Measurements from ENCODE around the gene NBEAL1.

The NBEAL1 gene

DNA sequence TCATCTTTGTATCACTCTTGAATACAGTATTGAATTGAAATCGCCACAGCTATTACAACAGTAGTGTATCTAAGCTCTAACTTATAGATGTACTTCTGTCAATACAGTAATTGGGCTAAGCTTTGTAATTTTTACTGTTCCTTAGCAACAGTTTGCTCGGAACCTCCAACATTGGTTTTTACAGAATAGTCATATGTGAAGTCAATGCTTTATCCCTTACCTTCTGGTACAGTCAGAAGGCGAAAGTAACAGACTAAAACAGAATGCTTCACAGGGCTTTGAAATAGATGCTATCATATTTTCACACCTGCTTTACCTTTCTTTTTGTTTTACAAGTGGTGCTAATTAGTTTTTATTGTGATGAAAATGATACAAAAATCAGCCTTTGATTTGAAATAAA lies 177.3 kb downstream of the NBEAL1 start:
- Histone ChIP-seq H3K9me2 (replicated peaks; ENCODE audit: insufficient read depth, low read length) (no peaks in the 10 kb centered on the region), H3K4me1 (ENCODE audit: low read length) (no peaks in the 10 kb centered on the region), H4K20me1 (ENCODE audit: insufficient read depth, low read length) (no peaks in the 10 kb centered on the region), H2AFZ (ENCODE audit: low read length) (no peak overlapping the region), H3F3A (ENCODE audit: insufficient read depth, low read length) (no peaks in the 10 kb centered on the region), H3K27me3 (replicated peaks; ENCODE audit: insufficient read depth, low read length) (no peaks in the 10 kb centered on the region), H3K9me3 (replicated peaks; ENCODE audit: insufficient read depth, low read length) (no peaks in the 10 kb centered on the region), H3K27ac (ENCODE audit: low read length) (no peak overlapping the region), H3K4me2 (ENCODE audit: low read depth, low read length) (no peak overlapping the region), H3K79me2 (ENCODE audit: low read length) (no peaks in the 10 kb centered on the region), H3K4me3 (ENCODE audit: low read length) (no peak overlapping the region), H3K9ac (ENCODE audit: low read length) (no peak overlapping the region), H3K36me3 (replicated peaks; ENCODE audit: insufficient read depth, low read length) (no peaks in the 10 kb centered on the region)
- no peak for DNase-seq
- TF ChIP-seq EZH2 (optimal IDR thresholded peaks at IDR 0.05; ENCODE audit: low read depth, low read length) (no peak), EZH2phosphoT487 (IDR thresholded peaks at IDR 0.05; ENCODE audit: low read length) (no peak)
- TF ChIP-seq, protein P1, sequence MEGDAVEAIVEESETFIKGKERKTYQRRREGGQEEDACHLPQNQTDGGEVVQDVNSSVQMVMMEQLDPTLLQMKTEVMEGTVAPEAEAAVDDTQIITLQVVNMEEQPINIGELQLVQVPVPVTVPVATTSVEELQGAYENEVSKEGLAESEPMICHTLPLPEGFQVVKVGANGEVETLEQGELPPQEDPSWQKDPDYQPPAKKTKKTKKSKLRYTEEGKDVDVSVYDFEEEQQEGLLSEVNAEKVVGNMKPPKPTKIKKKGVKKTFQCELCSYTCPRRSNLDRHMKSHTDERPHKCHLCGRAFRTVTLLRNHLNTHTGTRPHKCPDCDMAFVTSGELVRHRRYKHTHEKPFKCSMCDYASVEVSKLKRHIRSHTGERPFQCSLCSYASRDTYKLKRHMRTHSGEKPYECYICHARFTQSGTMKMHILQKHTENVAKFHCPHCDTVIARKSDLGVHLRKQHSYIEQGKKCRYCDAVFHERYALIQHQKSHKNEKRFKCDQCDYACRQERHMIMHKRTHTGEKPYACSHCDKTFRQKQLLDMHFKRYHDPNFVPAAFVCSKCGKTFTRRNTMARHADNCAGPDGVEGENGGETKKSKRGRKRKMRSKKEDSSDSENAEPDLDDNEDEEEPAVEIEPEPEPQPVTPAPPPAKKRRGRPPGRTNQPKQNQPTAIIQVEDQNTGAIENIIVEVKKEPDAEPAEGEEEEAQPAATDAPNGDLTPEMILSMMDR (IDR thresholded peaks at IDR 0.05; ENCODE audit: low read length): no peak

DNA sequence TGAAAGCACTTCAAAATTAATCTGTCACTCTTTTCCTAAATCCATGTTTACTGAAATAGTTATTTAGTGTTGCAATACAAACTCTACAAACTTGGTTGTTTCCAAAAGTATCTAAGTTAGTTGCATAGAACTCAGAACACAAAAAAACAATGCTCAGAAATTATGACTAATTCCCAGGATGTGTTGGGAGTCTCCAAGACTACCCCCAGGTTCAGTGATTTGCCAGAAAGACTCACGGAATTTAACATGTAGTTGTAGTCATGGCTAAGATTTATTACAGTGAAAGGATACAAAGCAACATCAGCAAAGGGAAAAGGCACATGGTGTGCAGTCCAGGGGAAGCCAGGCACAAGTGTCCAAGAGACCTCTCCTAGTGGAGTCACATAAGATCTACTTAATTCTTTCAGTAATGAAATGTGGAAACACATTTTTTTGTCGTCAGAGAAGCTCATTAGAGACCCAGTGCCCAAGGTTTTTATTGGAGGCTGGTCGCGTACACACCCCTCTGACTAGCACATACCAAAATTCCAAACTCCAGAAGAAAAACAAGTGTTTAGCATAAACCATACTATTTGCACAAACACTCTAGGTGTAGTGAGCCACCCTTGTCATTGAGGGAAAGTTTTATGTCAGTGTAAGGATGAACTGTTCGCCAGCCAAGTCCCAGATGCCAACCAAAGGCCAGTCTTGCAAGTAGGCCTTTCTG lies 180.8 kb downstream of the NBEAL1 start:
- no peaks in the 10 kb centered on the region for H3K27me3 ChIP-seq (replicated peaks; ENCODE audit: insufficient read depth, low read length)
- H3K4me2 ChIP-seq (ENCODE audit: low read depth, low read length): no peak overlapping the region
- H3F3A ChIP-seq (ENCODE audit: insufficient read depth, low read length): peaks cover 5% of the 10 kb centered on the region; the same call in 1 of the 2 replicates
- H3K4me1 ChIP-seq (ENCODE audit: low read length): peaks cover 11% of the 10 kb centered on the region
- H2AFZ ChIP-seq (ENCODE audit: low read length): no peak overlapping the region
- H3K9ac ChIP-seq (ENCODE audit: low read length): no peak overlapping the region
- H4K20me1 ChIP-seq (ENCODE audit: insufficient read depth, low read length): no peaks in the 10 kb centered on the region
- no peaks in the 10 kb centered on the region for H3K9me2 ChIP-seq (replicated peaks; ENCODE audit: insufficient read depth, low read length)
- no peak for DNase-seq
- H3K36me3 ChIP-seq (replicated peaks; ENCODE audit: insufficient read depth, low read length): no peaks in the 10 kb centered on the region
- H3K79me2 ChIP-seq (ENCODE audit: low read length): no peaks in the 10 kb centered on the region
- H3K9me3 ChIP-seq (replicated peaks; ENCODE audit: insufficient read depth, low read length): no peaks in the 10 kb centered on the region
- H3K4me3 ChIP-seq (ENCODE audit: low read length): no peak overlapping the region
- no peak overlapping the region for H3K27ac ChIP-seq (ENCODE audit: low read length)
- TF ChIP-seq EZH2 (optimal IDR thresholded peaks at IDR 0.05; ENCODE audit: low read depth, low read length) (no peak), EZH2phosphoT487 (IDR thresholded peaks at IDR 0.05; ENCODE audit: low read length) (no peak)
- TF ChIP-seq, protein P1 (IDR thresholded peaks at IDR 0.05; ENCODE audit: low read length): no peak

DNA sequence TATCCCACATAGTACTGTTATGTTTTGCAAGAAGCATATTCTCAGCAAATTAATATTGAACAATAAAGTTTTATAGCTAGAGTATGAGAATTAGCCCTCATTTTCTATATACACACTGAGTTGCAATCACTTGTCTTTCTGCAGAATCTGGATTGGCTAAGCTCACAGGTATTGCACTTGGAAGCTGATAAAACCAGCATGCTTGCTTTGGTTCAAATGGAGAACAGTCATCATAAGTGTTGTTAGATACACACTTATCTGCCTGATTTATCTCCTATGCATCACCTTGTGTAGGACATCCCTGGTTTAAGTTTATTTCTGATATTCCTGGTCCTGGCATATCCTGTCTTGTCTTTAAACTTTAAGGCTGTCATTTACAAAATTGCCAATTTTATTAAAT lies 186.2 kb downstream of the NBEAL1 start:
- Histone ChIP-seq H3K9ac (ENCODE audit: low read length) (no peak overlapping the region), H3K79me2 (ENCODE audit: low read length) (no peaks in the 10 kb centered on the region), H3F3A (ENCODE audit: insufficient read depth, low read length) (peaks cover 5% of the 10 kb centered on the region; the same call in 1 of the 2 replicates), H4K20me1 (ENCODE audit: insufficient read depth, low read length) (no peaks in the 10 kb centered on the region), H3K4me1 (ENCODE audit: low read length) (peaks cover 11% of the 10 kb centered on the region), H3K27ac (ENCODE audit: low read length) (no peak overlapping the region), H3K27me3 (replicated peaks; ENCODE audit: insufficient read depth, low read length) (no peaks in the 10 kb centered on the region), H3K9me2 (replicated peaks; ENCODE audit: insufficient read depth, low read length) (no peaks in the 10 kb centered on the region), H3K4me3 (ENCODE audit: low read length) (no peak overlapping the region), H3K9me3 (replicated peaks; ENCODE audit: insufficient read depth, low read length) (no peaks in the 10 kb centered on the region), H3K36me3 (replicated peaks; ENCODE audit: insufficient read depth, low read length) (no peaks in the 10 kb centered on the region), H2AFZ (ENCODE audit: low read length) (no peak overlapping the region), H3K4me2 (ENCODE audit: low read depth, low read length) (no peak overlapping the region)
- no peak for TF ChIP-seq EZH2phosphoT487 (IDR thresholded peaks at IDR 0.05; ENCODE audit: low read length)
- TF ChIP-seq EZH2 (optimal IDR thresholded peaks at IDR 0.05; ENCODE audit: low read depth, low read length): no peak
- TF ChIP-seq, protein P1 (IDR thresholded peaks at IDR 0.05; ENCODE audit: low read length): no peak
- DNase-seq: no peak

Measured in MM.1S (cell line).